Gastrocnemius medialis (tissue), 4 donors: ENCODE data around the gene PGPEP1.

ENCODE experiments used
- CTCF ChIP-seq, 5 experiments: fragments of 450-650 bp in 3 of 5; fragments of 200-600 bp in 2 of 5; sonication (generic) in 2 of 5; IDR thresholded peaks in 4 of 5; conservative IDR thresholded peaks in 1 of 5; 1 replicate in 4 of 5; 2 replicates in 1 of 5; pipeline ENCODE4 v1.5.1; 2016 to 2019; ENCODE audit warnings: antibody characterized with exemption in 5 of 5, mild to moderate bottlenecking in 3 of 5, moderate library complexity in 3 of 5
- POLR2A ChIP-seq, 2 donors: fragments of 450-650 bp; IDR thresholded peaks; one replicate each; pipeline ENCODE4 v1.6.1; 2017; ENCODE audit warnings: antibody characterized with exemption in 2 of 2, mild to moderate bottlenecking in 2 of 2, moderate library complexity in 2 of 2

- TF ChIP-seq CTCF (IDR thresholded peaks at IDR 0.05 in 4 of 5, conservative IDR thresholded peaks at IDR 0.05 in 1 of 5) (no peak), POLR2A (IDR thresholded peaks at IDR 0.05) (no peak)
Observed at GRCh38 chr19:18312092-18312534, 28.3 kb upstream of the PGPEP1 start.
